IMR-90 (cell line): ENCODE results near the gene ITM2C. TPM values are rescaled to one million over a fixed set of nuclear protein-coding genes. Genes with fewer than 3 reads are reported as not detected.

Experiments used
- ATAC-seq: fragments of 200-7000 bp; cut with Tn5 transposase; 2 replicates; pipeline ENCODE4 v1.9.1; 2020; ENCODE audit warnings: low read depth, mild to moderate bottlenecking, moderate library complexity
- BruUV-seq: library from RNA; stranded (reverse); fragments of 400-500 nt; replicated peaks from 2 replicates; lab custom pipeline; 2021; lab: Mats Ljungman, UMichigan
- CTCF ChIA-PET: fragments of 300-600 bp; formaldehyde crosslinking; extraction: SDS; loops from one replicate; lab custom pipeline; 2021; ENCODE audit warnings: antibody characterized with exemption; lab: Yijun Ruan, JAX
- POLR2A ChIA-PET: fragments of 300-600 bp; sonication (Branson Sonifier 250); formaldehyde crosslinking; loops from one replicate; lab custom pipeline; 2022; ENCODE audit warnings: antibody characterized with exemption; ENCODE audit not compliant: unreplicated experiment; lab: Charles Lee
- DNase-seq: peaks from one replicate; pipeline ENCODE4 v3.0.0; 2013
- H2AFZ ChIP-seq: replicated peaks from 2 replicates; pipeline ENCODE3; 2013; ENCODE audit warnings: low read length, mild to moderate bottlenecking; ENCODE audit not compliant: poor library complexity
- H2AK5ac ChIP-seq: 2 replicates; pipeline ENCODE4 v1.6.1; 2013; ENCODE audit warnings: low read depth, low read length, inconsistent platforms
- H2AK9ac ChIP-seq: replicated peaks from 2 replicates; pipeline ENCODE3; 2013; ENCODE audit warnings: mild to moderate bottlenecking, low read depth, low read length, moderate library complexity; ENCODE audit not compliant: poor library complexity
- H2BK120ac ChIP-seq: 2 replicates; pipeline ENCODE4 v1.6.1; 2013; ENCODE audit warnings: low read depth, low read length, inconsistent platforms
- H2BK15ac ChIP-seq: 3 replicates; pipeline ENCODE4 v1.6.1; 2013; ENCODE audit warnings: low read depth, low read length, inconsistent platforms
- H2BK20ac ChIP-seq: 2 replicates; pipeline ENCODE4 v1.6.1; 2013; ENCODE audit warnings: low read depth, mild to moderate bottlenecking, inconsistent platforms, low read length, moderate library complexity
- H2BK5ac ChIP-seq: 2 replicates; pipeline ENCODE4 v1.6.1; 2013; ENCODE audit warnings: mild to moderate bottlenecking, low read depth, low read length, inconsistent platforms; ENCODE audit not compliant: poor library complexity, severe bottlenecking
- H3K14ac ChIP-seq: replicated peaks from 2 replicates; pipeline ENCODE4 v1.6.1; 2013; ENCODE audit warnings: low read depth, low read length, inconsistent platforms
- H3K18ac ChIP-seq: 2 replicates; pipeline ENCODE4 v1.6.1; 2013; ENCODE audit warnings: low read depth, low read length, control low read depth
- H3K23ac ChIP-seq: 2 replicates; pipeline ENCODE4 v1.6.1; 2013; ENCODE audit warnings: low read depth, low read length, inconsistent platforms
- H3K27ac ChIP-seq: 2 replicates; pipeline ENCODE4 v1.5.1; 2013; ENCODE audit warnings: mild to moderate bottlenecking, control low read depth, low read length; ENCODE audit not compliant: insufficient read depth
- H3K27me3 ChIP-seq: 2 replicates; pipeline ENCODE4 v1.6.1; 2013; ENCODE audit warnings: low read length; ENCODE audit not compliant: control insufficient read depth, insufficient read depth
- H3K36me3 ChIP-seq: 2 replicates; pipeline ENCODE4 v1.6.1; 2013; ENCODE audit warnings: low read length, mixed read lengths; ENCODE audit not compliant: control insufficient read depth, insufficient read depth
- H3K4ac ChIP-seq: 2 replicates; pipeline ENCODE4 v1.6.1; 2013; ENCODE audit warnings: low read depth, low read length, inconsistent platforms
- H3K4me1 ChIP-seq: 2 replicates; pipeline ENCODE4 v1.6.1; 2013; ENCODE audit warnings: low read length, mixed read lengths; ENCODE audit not compliant: control insufficient read depth, insufficient read depth
- H3K4me2 ChIP-seq: 2 replicates; pipeline ENCODE4 v1.6.1; 2013; ENCODE audit warnings: low read depth, mild to moderate bottlenecking, control low read depth, low read length, moderate library complexity
- H3K4me3 ChIP-seq: 2 replicates; pipeline ENCODE4 v1.5.1; 2013; ENCODE audit warnings: low read depth, mild to moderate bottlenecking, control low read depth, low read length, moderate library complexity; ENCODE audit not compliant: insufficient read depth
- H3K56ac ChIP-seq: 2 replicates; pipeline ENCODE4 v1.6.1; 2013; ENCODE audit warnings: low read length, inconsistent platforms; ENCODE audit not compliant: insufficient read depth; ENCODE audit errors: extremely low read depth
- H3K79me1 ChIP-seq, 2 experiments: 2 replicates each; pipeline ENCODE4 v1.6.1; 2013; ENCODE audit warnings: low read length in 2 of 2, inconsistent platforms in 1 of 2, low read depth in 1 of 2
- H3K9ac ChIP-seq: 2 replicates; pipeline ENCODE4 v1.6.1; 2013; ENCODE audit warnings: low read depth, low read length, control low read depth
- H3K9me1 ChIP-seq: 2 replicates; pipeline ENCODE4 v1.6.1; 2013; ENCODE audit warnings: low read length, inconsistent platforms; ENCODE audit not compliant: insufficient read depth
- H3K9me3 ChIP-seq: 2 replicates; pipeline ENCODE4 v1.6.1; 2013; ENCODE audit warnings: low read length; ENCODE audit not compliant: control insufficient read depth, insufficient read depth
- H4K20me1 ChIP-seq: 2 replicates; pipeline ENCODE4 v1.6.1; 2013; ENCODE audit warnings: low read length, inconsistent platforms; ENCODE audit not compliant: insufficient read depth
- H4K5ac ChIP-seq: 2 replicates; pipeline ENCODE4 v1.6.1; 2013; ENCODE audit warnings: mild to moderate bottlenecking, low read depth, low read length, control low read depth
- H4K8ac ChIP-seq, 2 experiments: 2 replicates each; pipeline ENCODE4 v1.6.1; 2013; ENCODE audit warnings: low read depth in 2 of 2, low read length in 2 of 2, control low read depth in 1 of 2, inconsistent platforms in 1 of 2
- H4K91ac ChIP-seq: 2 replicates; pipeline ENCODE4 v1.6.1; 2013; ENCODE audit warnings: low read depth, low read length, inconsistent platforms; ENCODE audit not compliant: insufficient read depth
- FOS ChIP-seq: fragments of 150-350 bp; IDR thresholded peaks from 2 replicates; pipeline ENCODE4 v1.6.1; 2016; ENCODE audit warnings: low read depth, low read length
- MXI1 ChIP-seq: IDR thresholded peaks from 2 replicates; pipeline ENCODE4 v1.6.1; 2012; ENCODE audit warnings: low read depth, mild to moderate bottlenecking, low read length, moderate library complexity, borderline replicate concordance
- POLR2A ChIP-seq: IDR thresholded peaks from 2 replicates; pipeline ENCODE4 v1.6.1; 2012; ENCODE audit warnings: mild to moderate bottlenecking, low read depth, low read length
- RCOR1 ChIP-seq: IDR thresholded peaks from 2 replicates; pipeline ENCODE4 v1.6.1; 2012; ENCODE audit warnings: mild to moderate bottlenecking, low read length, improper control_type of control experiment; ENCODE audit not compliant: insufficient replicate concordance
- RFX5 ChIP-seq: IDR thresholded peaks from 2 replicates; pipeline ENCODE4 v1.8.0; 2012; ENCODE audit warnings: low read depth, mild to moderate bottlenecking, low read length, moderate library complexity
- SMC3 ChIP-seq: fragments of 150-350 bp; IDR thresholded peaks from 2 replicates; pipeline ENCODE4 v1.6.1; 2016; ENCODE audit warnings: low read depth, mild to moderate bottlenecking, antibody characterized with exemption, low read length, moderate library complexity
- WGBS, 2 experiments: methylation state at CpG; one replicate each; pipeline versions ENCODE4 v1.1.5 to v1.1.7; 2013; ENCODE audit warnings: missing lambda C conversion rate in 2 of 2; ENCODE audit not compliant: insufficient read length in 1 of 2; ENCODE audit errors: extremely low coverage in 2 of 2; 5-methylcytosine and 5-hydroxymethylcytosine counted together
- dilution Hi-C: fragments of 300-500 bp; cut with HindIII; formaldehyde crosslinking; loops from one replicate; pipeline ENCODE4 v1.14.3; 2018; ENCODE audit warnings: low sequenced_read_pairs; ENCODE audit not compliant: unreplicated experiment
- in situ Hi-C: fragments of 300-500 bp; cut with MboI; formaldehyde crosslinking; loops from 3 replicates; pipeline ENCODE4 v1.14.3; 2019; ENCODE audit warnings: low sequenced_read_pairs, inconsistent platforms, mixed read lengths
- intact Hi-C: fragments of 100-400 bp; cut with micrococcal nuclease; formaldehyde crosslinking; loops from 2 replicates; pipeline ENCODE4 v1.10.0; 2022
- polyA plus RNA-seq, 3 experiments: library from polyadenylated mRNA; depleted of rRNA; stranded (reverse); fragments of >200 nt; gene quantifications; 2 replicates each; pipeline ENCODE4 v1.2.3, GENCODE V29; 2012; ENCODE audit warnings: low replicate concordance in 1 of 3
- total RNA-seq: library from RNA; depleted of rRNA; stranded (reverse); fragments of >200 nt; gene quantifications from 2 replicates; pipeline ENCODE4 v1.2.3, GENCODE V29; 2012
- TF ChIP-seq, protein P1 (sequence below): conservative IDR thresholded peaks from 2 replicates; pipeline ENCODE4 v1.5.1; 2012; ENCODE audit warnings: mild to moderate bottlenecking, low read depth, low read length, improper control_type of control experiment

ITM2C gene
- total and polyA plus RNA-seq, 2 of the 4 experiments (the other 2 are of a cell fraction): 46.8 to 274 TPM

- no CpG with 5 or more reads among the region's 6 CpGs for WGBS, 2 experiments
- no peak overlapping the region for H4K91ac ChIP-seq
- intact Hi-C loops (no loop called here), dilution Hi-C loops (no loop called here), in situ Hi-C loops (no loop called here)
- H3K56ac ChIP-seq: no peak overlapping the region
- H4K20me1 ChIP-seq: no peaks in the 10 kb centered on the region
- H3K27me3 ChIP-seq: peaks cover 34% of the 10 kb centered on the region
- no peak overlapping the region for H2AFZ ChIP-seq
- H2BK20ac ChIP-seq: no peak overlapping the region
- H2AK9ac ChIP-seq: no peak overlapping the region
- H4K5ac ChIP-seq: no peak overlapping the region
- no peak overlapping the region for H3K4me3 ChIP-seq
- no peaks in the 10 kb centered on the region for H3K79me1 ChIP-seq
- no peak overlapping the region for H2BK15ac ChIP-seq
- H3K27ac ChIP-seq: no peak overlapping the region
- no peaks in the 10 kb centered on the region for H3K4me1 ChIP-seq
- CTCF ChIA-PET: no interaction called here
- TF ChIP-seq POLR2A: no peak
- no peak for TF ChIP-seq SMC3
- TF ChIP-seq FOS: no peak
- TF ChIP-seq RFX5: no peak
- no peak for TF ChIP-seq RCOR1
- TF ChIP-seq, protein P1, sequence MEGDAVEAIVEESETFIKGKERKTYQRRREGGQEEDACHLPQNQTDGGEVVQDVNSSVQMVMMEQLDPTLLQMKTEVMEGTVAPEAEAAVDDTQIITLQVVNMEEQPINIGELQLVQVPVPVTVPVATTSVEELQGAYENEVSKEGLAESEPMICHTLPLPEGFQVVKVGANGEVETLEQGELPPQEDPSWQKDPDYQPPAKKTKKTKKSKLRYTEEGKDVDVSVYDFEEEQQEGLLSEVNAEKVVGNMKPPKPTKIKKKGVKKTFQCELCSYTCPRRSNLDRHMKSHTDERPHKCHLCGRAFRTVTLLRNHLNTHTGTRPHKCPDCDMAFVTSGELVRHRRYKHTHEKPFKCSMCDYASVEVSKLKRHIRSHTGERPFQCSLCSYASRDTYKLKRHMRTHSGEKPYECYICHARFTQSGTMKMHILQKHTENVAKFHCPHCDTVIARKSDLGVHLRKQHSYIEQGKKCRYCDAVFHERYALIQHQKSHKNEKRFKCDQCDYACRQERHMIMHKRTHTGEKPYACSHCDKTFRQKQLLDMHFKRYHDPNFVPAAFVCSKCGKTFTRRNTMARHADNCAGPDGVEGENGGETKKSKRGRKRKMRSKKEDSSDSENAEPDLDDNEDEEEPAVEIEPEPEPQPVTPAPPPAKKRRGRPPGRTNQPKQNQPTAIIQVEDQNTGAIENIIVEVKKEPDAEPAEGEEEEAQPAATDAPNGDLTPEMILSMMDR: no peak
- no peak for TF ChIP-seq MXI1
- POLR2A ChIA-PET: no interaction called here
- H3K9me3 ChIP-seq: peaks cover 2% of the 10 kb centered on the region; the same call in 1 of the 2 replicates
- DNase-seq (no peak), ATAC-seq (no peak)
- H2BK120ac ChIP-seq: no peak overlapping the region
- H3K9me1 ChIP-seq: no peaks in the 10 kb centered on the region
- H2BK5ac ChIP-seq: no peak overlapping the region
- no TSS peak for BruUV-seq
- H3K36me3 ChIP-seq: no peaks in the 10 kb centered on the region
- no peak overlapping the region for H2AK5ac ChIP-seq
- no peak overlapping the region for H4K8ac ChIP-seq
- no peak overlapping the region for H3K23ac ChIP-seq
- H3K14ac ChIP-seq: no peak overlapping the region
- H3K9ac ChIP-seq: no peak overlapping the region
- H3K4me2 ChIP-seq: no peak overlapping the region
- no peak overlapping the region for H3K4ac ChIP-seq
- H3K18ac ChIP-seq: no peak overlapping the region
Measured at GRCh38 chr2:230891509-230891908, 26.8 kb downstream of the ITM2C start.
